Lung (tissue), 12 donors: ENCODE measurements around the gene SIX1. TPM values are rescaled to one million over a fixed set of nuclear protein-coding genes. Genes with fewer than 3 reads are reported as not detected.

Experiments used
- ATAC-seq: fragments of 200-7000 bp; cut with Tn5 transposase; one replicate; pipeline ENCODE4 v1.9.1; 2020; ENCODE audit warnings: moderate number of reproducible peaks; ENCODE audit not compliant: insufficient read depth, low FRiP score
- DNase-seq, 3 donors: peaks; one replicate each; pipeline ENCODE4 v3.0.0-alpha.2; 2013 to 2017
- H3K27ac ChIP-seq, 2 donors: one replicate each; pipeline ENCODE4 v1.5.1; 2013; ENCODE audit warnings: mild to moderate bottlenecking in 2 of 2, moderate library complexity in 2 of 2, control low read depth in 1 of 2, inconsistent platforms in 1 of 2, low read depth in 1 of 2, low read length in 1 of 2
- H3K27me3 ChIP-seq, 3 donors: one replicate each; pipeline ENCODE4 v1.5.1; 2013; ENCODE audit warnings: low read length in 2 of 3; ENCODE audit not compliant: control insufficient read depth in 3 of 3, insufficient read depth in 3 of 3
- H3K36me3 ChIP-seq, 4 donors: one replicate each; pipeline ENCODE4 v1.5.1; 2013; ENCODE audit warnings: low read length in 4 of 4, mild to moderate bottlenecking in 1 of 4, moderate library complexity in 1 of 4; ENCODE audit not compliant: control insufficient read depth in 4 of 4, insufficient read depth in 4 of 4
- H3K4me1 ChIP-seq, 5 donors: one replicate each; pipeline ENCODE4 v1.5.1; 2013; ENCODE audit warnings: low read length in 5 of 5, mild to moderate bottlenecking in 2 of 5, moderate library complexity in 1 of 5; ENCODE audit not compliant: control insufficient read depth in 5 of 5, insufficient read depth in 5 of 5
- H3K4me3 ChIP-seq: one replicate; pipeline ENCODE4 v1.5.1; 2013; ENCODE audit warnings: mild to moderate bottlenecking, control low read depth, moderate library complexity
- H3K9ac ChIP-seq, 2 donors: one replicate each; pipeline ENCODE4 v1.5.1; 2013; ENCODE audit warnings: low read length in 2 of 2, control low read depth in 1 of 2; ENCODE audit not compliant: insufficient read depth in 1 of 2
- H3K9me3 ChIP-seq, 4 donors: one replicate each; pipeline ENCODE4 v1.5.1; 2013; ENCODE audit warnings: low read length in 3 of 4, mild to moderate bottlenecking in 1 of 4, moderate library complexity in 1 of 4; ENCODE audit not compliant: control insufficient read depth in 4 of 4, insufficient read depth in 3 of 4
- WGBS, 2 donors: extraction: QIAGEN DNeasy Blood & Tissue Kit; methylation state at CpG; one replicate each; pipeline ENCODE4 v1.1.7; 2013; 5-methylcytosine and 5-hydroxymethylcytosine counted together
- polyA plus RNA-seq, 2 donors: library from polyadenylated mRNA; stranded (reverse); fragments of 200-250 nt; gene quantifications; one replicate each; pipeline ENCODE4 v1.2.1, GENCODE V29; 2013
- total RNA-seq, 2 donors: library from RNA; depleted of rRNA in 1 of 2; stranded (reverse); fragments of >200 nt in 1 of 2; gene quantifications; one replicate each; pipeline ENCODE4 v1.2.1, GENCODE V29; 2014 to 2021
- TF ChIP-seq, protein P1 (sequence below): IDR thresholded peaks from 2 replicates; pipeline ENCODE4 v1.5.1; 2012; ENCODE audit warnings: mild to moderate bottlenecking; ENCODE audit errors: control extremely low read depth, extremely low read depth
- donor health status: control.
- donor health status: control.
- donor health status: Bipolar disorder and iron deficiency.
- donor health status: healthy.
- donor health status: DM: yes; HTN: yes; CAD: no.

The SIX1 gene
- total and polyA plus RNA-seq, 4 donors = 2.1 to 5.9 (median 3.8) TPM

GRCh38 chr14:60679566-60680258 lies 30.4 kb upstream of the SIX1 start:
- DNase-seq = no peak
- no peak overlapping the region for H3K4me3 ChIP-seq

GRCh38 chr14:60677701-60678100 lies 28.4 kb upstream of the SIX1 start:
- no peaks in the 10 kb centered on the region for H3K4me1 ChIP-seq
- DNase-seq (no peak), ATAC-seq (no peak)
- no peak overlapping the region for H3K9ac ChIP-seq
- no peak overlapping the region for H3K27ac ChIP-seq
- no peaks in the 10 kb centered on the region for H3K9me3 ChIP-seq
- H3K4me3 ChIP-seq = no peak overlapping the region
- no peaks in the 10 kb centered on the region for H3K27me3 ChIP-seq
- H3K36me3 ChIP-seq = no peaks in the 10 kb centered on the region
- TF ChIP-seq, protein P1, sequence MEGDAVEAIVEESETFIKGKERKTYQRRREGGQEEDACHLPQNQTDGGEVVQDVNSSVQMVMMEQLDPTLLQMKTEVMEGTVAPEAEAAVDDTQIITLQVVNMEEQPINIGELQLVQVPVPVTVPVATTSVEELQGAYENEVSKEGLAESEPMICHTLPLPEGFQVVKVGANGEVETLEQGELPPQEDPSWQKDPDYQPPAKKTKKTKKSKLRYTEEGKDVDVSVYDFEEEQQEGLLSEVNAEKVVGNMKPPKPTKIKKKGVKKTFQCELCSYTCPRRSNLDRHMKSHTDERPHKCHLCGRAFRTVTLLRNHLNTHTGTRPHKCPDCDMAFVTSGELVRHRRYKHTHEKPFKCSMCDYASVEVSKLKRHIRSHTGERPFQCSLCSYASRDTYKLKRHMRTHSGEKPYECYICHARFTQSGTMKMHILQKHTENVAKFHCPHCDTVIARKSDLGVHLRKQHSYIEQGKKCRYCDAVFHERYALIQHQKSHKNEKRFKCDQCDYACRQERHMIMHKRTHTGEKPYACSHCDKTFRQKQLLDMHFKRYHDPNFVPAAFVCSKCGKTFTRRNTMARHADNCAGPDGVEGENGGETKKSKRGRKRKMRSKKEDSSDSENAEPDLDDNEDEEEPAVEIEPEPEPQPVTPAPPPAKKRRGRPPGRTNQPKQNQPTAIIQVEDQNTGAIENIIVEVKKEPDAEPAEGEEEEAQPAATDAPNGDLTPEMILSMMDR = no peak

More at GRCh38 chr14:60679566-60680258, 30.4 kb upstream of the SIX1 start:
- H3K36me3 ChIP-seq = no peaks in the 10 kb centered on the region
- no peaks in the 10 kb centered on the region for H3K4me1 ChIP-seq
- H3K27me3 ChIP-seq = no peaks in the 10 kb centered on the region
- no peak overlapping the region for H3K27ac ChIP-seq
- H3K9ac ChIP-seq = no peak overlapping the region
- no peaks in the 10 kb centered on the region for H3K9me3 ChIP-seq
- no peak for ATAC-seq
- 83% methylated on average over 4 of the region's 4 CpGs for WGBS, 2 donors
- TF ChIP-seq, protein P1 = no peak

- DNase-seq = peak in 1 of 3 donors; percentile 2
- peaks cover 0 to 2% (median 0%) of the 10 kb centered on the region in 3 donors for H3K27me3 ChIP-seq
- TF ChIP-seq, protein P1 = no peak
- 75 to 87% methylated on average over 3 of the region's 3 CpGs for WGBS, 2 donors
- H3K9ac ChIP-seq = no peak overlapping the region
- ATAC-seq = no peak
- no peak overlapping the region for H3K4me3 ChIP-seq
- no peaks in the 10 kb centered on the region for H3K36me3 ChIP-seq
- no peaks in the 10 kb centered on the region for H3K9me3 ChIP-seq
- H3K27ac ChIP-seq = no peak overlapping the region
- H3K4me1 ChIP-seq = no peaks in the 10 kb centered on the region
These were observed 21.7 kb upstream of the SIX1 start for GRCh38 chr14:60670989-60671388.
